Gastroesophageal sphincter (tissue), 4 donors: Measurements from ENCODE around the gene CACNA1A. TPM values are rescaled to one million over a fixed set of nuclear protein-coding genes. Genes with fewer than 3 reads are reported as not detected.

Experiments used
- ATAC-seq: fragments of 150-250 bp; one replicate; pipeline ENCODE4 v1.9.1; 2016; ENCODE audit warnings: mild to moderate bottlenecking, moderate library complexity
- H3K27ac ChIP-seq, 4 donors: fragments of 200-600 bp; sonication (generic) in 3 of 4; 1 replicate in 3 of 4; 2 replicates in 1 of 4; pipeline ENCODE4 v1.5.1; 2016 to 2019
- H3K27me3 ChIP-seq: fragments of 200-600 bp; sonication (generic); one replicate; pipeline ENCODE4 v1.5.1; 2019
- H3K36me3 ChIP-seq, 2 donors: fragments of 200-600 bp; sonication (generic); one replicate each; pipeline ENCODE4 v1.5.1; 2019; ENCODE audit warnings: control low read depth in 1 of 2
- H3K4me1 ChIP-seq, 3 donors: fragments of 200-600 bp; sonication (generic); 1 replicate in 2 of 3; 2 replicates in 1 of 3; pipeline ENCODE4 v1.5.1; 2016 to 2019; ENCODE audit warnings: control low read depth in 2 of 3
- H3K4me3 ChIP-seq, 2 donors: fragments of 200-600 bp; sonication (generic); one replicate each; pipeline ENCODE4 v1.5.1; 2019; ENCODE audit warnings: mild to moderate bottlenecking in 1 of 2, moderate library complexity in 1 of 2
- H3K9me3 ChIP-seq, 3 donors: fragments of 200-600 bp; sonication (generic); one replicate each; pipeline ENCODE4 v1.5.1; 2017 to 2019; ENCODE audit warnings: control low read depth in 2 of 3
- CTCF ChIP-seq, 4 experiments: fragments of 200-600 bp in 2 of 4; fragments of 450-650 bp in 2 of 4; sonication (generic) in 1 of 4; IDR thresholded peaks; one replicate each; pipeline ENCODE4 v1.5.1; 2017 to 2019; ENCODE audit warnings: antibody characterized with exemption in 4 of 4, mild to moderate bottlenecking in 2 of 4, moderate library complexity in 2 of 4
- EP300 ChIP-seq: sonication (generic); formaldehyde crosslinking; IDR thresholded peaks from one replicate; pipeline ENCODE4 v1.6.1; 2017; ENCODE audit warnings: antibody characterized with exemption, mild to moderate bottlenecking
- POLR2A ChIP-seq, 2 donors: fragments of 450-650 bp; IDR thresholded peaks; one replicate each; pipeline ENCODE4 v1.6.1; 2017; ENCODE audit warnings: antibody characterized with exemption in 2 of 2, mild to moderate bottlenecking in 2 of 2, moderate library complexity in 1 of 2
- POLR2AphosphoS5 ChIP-seq: sonication (generic); formaldehyde crosslinking; IDR thresholded peaks from one replicate; pipeline ENCODE4 v1.6.1; 2017; ENCODE audit warnings: antibody characterized with exemption
- WGBS, 2 donors: methylation state at CpG; one replicate each; pipeline ENCODE4 v1.1.5; 2018; ENCODE audit warnings: low coverage in 1 of 2; 5-methylcytosine and 5-hydroxymethylcytosine counted together
- total RNA-seq, 4 donors: library from RNA; depleted of rRNA; stranded (reverse); fragments of >200 nt; gene quantifications; one replicate each; pipeline ENCODE4 v1.1.0, GENCODE V29; 2016

Gene CACNA1A
- total RNA-seq, 4 donors from 2014 or later = 0.54 to 1.3 (median 0.93) TPM; not detected in 1

- H3K27me3 ChIP-seq = peaks cover 96% of the 10 kb centered on the region
- ATAC-seq = no peak
- 18% methylated on average over 4 of the region's 20 CpGs; no CpG with 5 or more reads in 1 of the 2 donors for WGBS, 2 donors
- H3K4me3 ChIP-seq = no peak overlapping the region
- H3K9me3 ChIP-seq = peaks cover 0 to 7% (median 0%) of the 10 kb centered on the region in 3 donors
- H3K36me3 ChIP-seq = no peaks in the 10 kb centered on the region
- H3K4me1 ChIP-seq = peaks cover 0 to 12% (median 6%) of the 10 kb centered on the region in 3 donors
- TF ChIP-seq CTCF (IDR thresholded peaks at IDR 0.05) (no peak), POLR2A (IDR thresholded peaks at IDR 0.05) (no peak), POLR2AphosphoS5 (no peak), EP300 (no peak)
- H3K27ac ChIP-seq = no peak overlapping the region
These were observed 1.0 kb downstream of the CACNA1A start for GRCh38 chr19:13505164-13505695.

- peaks cover 0 to 12% (median 6%) of the 10 kb centered on the region in 3 donors for H3K4me1 ChIP-seq
- no peak overlapping the region for H3K27ac ChIP-seq
- H3K36me3 ChIP-seq = no peaks in the 10 kb centered on the region
- TF ChIP-seq CTCF (IDR thresholded peaks at IDR 0.05) = no peak
- no peak for TF ChIP-seq POLR2AphosphoS5
- TF ChIP-seq EP300 = no peak
- no peak for TF ChIP-seq POLR2A (IDR thresholded peaks at IDR 0.05)
- H3K27me3 ChIP-seq = peaks cover 96% of the 10 kb centered on the region
- WGBS, 2 donors = 42 to 49% methylated on average over 4 to 8 of the region's 12 CpGs
- no peak overlapping the region for H3K4me3 ChIP-seq
- H3K9me3 ChIP-seq = no peaks in the 10 kb centered on the region
- no peak for ATAC-seq
These were observed 2.6 kb downstream of the CACNA1A start for GRCh38 chr19:13503570-13504235.

DNA sequence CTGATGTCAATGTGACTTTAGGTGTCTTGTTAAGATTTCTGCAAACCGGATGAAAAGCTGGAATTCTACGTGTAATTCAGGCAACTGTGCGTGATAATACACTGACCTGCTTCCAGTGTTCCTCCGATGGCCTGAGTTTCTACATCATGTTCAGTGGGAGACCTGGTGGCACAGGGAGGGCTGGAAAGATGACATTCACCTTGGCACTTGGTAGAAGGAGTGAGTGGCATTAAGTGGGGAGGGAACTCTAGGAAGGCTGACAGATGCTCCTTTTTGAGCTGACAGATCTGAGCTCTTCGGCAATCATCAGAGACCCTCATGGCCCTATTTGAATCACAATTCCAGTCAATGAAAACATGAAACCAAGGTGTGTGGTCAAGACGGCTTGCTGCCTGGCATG, 4.0 kb downstream of the CACNA1A start:
- Histone ChIP-seq H3K27ac (no peak overlapping the region), H3K36me3 (no peaks in the 10 kb centered on the region), H3K27me3 (peaks cover 81% of the 10 kb centered on the region), H3K9me3 (no peaks in the 10 kb centered on the region), H3K4me1 (peaks cover 0 to 12% (median 6%) of the 10 kb centered on the region in 3 donors), H3K4me3 (no peak overlapping the region)
- ATAC-seq = no peak
- TF ChIP-seq POLR2AphosphoS5 (no peak), EP300 (no peak), CTCF (IDR thresholded peaks at IDR 0.05) (no peak), POLR2A (IDR thresholded peaks at IDR 0.05) (no peak)
- 77 to 80% methylated on average over 5 to 6 of the region's 6 CpGs for WGBS, 2 donors

- H3K9me3 ChIP-seq = no peaks in the 10 kb centered on the region
- H3K36me3 ChIP-seq = no peaks in the 10 kb centered on the region
- no peaks in the 10 kb centered on the region for H3K4me1 ChIP-seq
- ATAC-seq = no peak
- TF ChIP-seq CTCF (IDR thresholded peaks at IDR 0.05) (no peak), POLR2A (IDR thresholded peaks at IDR 0.05) (no peak), POLR2AphosphoS5 (no peak), EP300 (no peak)
- peaks cover 80% of the 10 kb centered on the region for H3K27me3 ChIP-seq
- no peak overlapping the region for H3K4me3 ChIP-seq
- WGBS, 2 donors = 85 to 100% methylated on average over 1 to 7 of the region's 9 CpGs
- no peak overlapping the region for H3K27ac ChIP-seq
These were observed 6.6 kb downstream of the CACNA1A start for GRCh38 chr19:13499692-13500091.
